Measurements from ENCODE around the gene TRAF5.

The TRAF5 gene

GRCh38 chr1:211328084-211328694 lies 1.6 kb downstream of the TRAF5 start:
- DNase-seq (ENCODE audit: low read depth): no peak

- no peak for DNase-seq (ENCODE audit: low read depth)
These were observed 2.3 kb downstream of the TRAF5 start for GRCh38 chr1:211328866-211329475.

- DNase-seq (ENCODE audit: low read depth): no peak
These were observed 3.1 kb downstream of the TRAF5 start for GRCh38 chr1:211329764-211330201.

- no peak for DNase-seq (ENCODE audit: low read depth)
These were observed 3.8 kb downstream of the TRAF5 start for GRCh38 chr1:211330282-211330936.

GRCh38 chr1:211331011-211331709 lies 4.5 kb downstream of the TRAF5 start:
- peak; percentile 39 for DNase-seq (ENCODE audit: low read depth)

DNA sequence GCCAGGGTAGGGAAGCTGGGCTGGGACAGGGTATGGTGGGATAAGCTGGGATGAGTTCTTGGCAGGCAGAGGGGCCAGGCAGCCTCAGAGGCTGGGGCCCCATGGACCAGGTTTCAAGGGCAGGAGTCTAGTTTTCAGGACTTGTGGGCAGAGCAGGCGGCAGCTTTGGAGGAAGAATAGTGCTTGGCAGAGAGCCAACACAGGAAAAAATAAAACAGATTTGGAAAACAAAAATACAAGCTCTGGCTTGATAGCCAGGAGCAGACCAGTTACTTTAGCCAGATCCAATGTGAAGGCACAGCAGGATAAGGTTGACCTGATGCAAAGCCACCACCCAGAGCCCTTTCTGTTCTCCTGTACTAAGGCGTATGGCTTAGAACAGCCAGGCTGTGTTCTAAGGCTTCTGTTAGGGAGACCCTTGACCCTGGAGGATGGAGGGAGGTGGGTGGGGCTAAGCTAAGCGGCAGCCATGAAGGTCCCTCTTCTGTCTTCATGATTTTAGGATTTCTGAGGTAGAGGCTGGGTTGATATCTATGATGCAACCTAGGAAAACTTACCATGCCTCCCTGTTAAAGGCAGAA lies 5.5 kb downstream of the TRAF5 start:
- DNase-seq (ENCODE audit: low read depth): no peak

DNA sequence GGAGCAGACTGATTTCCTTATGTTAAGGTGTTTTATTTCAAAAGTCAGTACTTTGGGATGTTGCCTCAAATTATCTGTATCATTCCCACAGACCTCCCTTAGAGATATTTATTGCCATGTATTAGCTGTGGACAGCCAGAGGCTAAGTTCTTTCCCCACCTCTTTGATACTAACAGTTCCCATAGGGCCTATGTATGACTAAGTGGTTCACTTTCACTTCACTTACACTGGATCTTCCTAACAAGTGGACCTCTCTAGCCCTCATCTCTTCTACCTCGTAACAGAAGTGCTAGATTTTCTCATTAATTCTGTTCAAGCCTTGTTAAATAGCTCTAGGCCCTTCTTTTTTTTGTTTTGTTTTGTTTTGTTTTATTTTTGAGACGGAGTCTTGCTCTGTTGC lies 6.2 kb downstream of the TRAF5 start:
- DNase-seq (ENCODE audit: low read depth): peak; percentile 24

- DNase-seq (ENCODE audit: low read depth): no peak
These were observed 7.3 kb downstream of the TRAF5 start for GRCh38 chr1:211333906-211334305.

DNA sequence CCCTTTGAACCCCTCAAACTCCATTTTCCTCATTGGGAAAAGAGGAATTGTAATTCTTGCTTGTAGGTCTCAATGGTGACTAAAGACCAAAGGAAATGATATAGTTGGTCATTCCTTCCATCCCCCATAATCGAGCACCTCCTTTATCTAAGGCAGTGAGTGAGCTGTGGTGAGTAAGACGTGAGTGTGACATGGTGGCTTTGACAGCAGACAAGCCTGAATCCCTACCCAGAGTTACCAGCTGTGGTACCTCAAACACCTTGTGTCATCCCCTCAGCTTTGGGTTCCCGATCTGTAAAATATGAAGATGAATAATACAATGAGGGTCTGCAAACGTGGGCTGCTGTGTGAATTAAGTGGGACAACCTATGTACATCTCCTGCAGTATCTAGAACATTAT lies 8.4 kb downstream of the TRAF5 start:
- peak; percentile 43 for DNase-seq (ENCODE audit: low read depth)

DNA sequence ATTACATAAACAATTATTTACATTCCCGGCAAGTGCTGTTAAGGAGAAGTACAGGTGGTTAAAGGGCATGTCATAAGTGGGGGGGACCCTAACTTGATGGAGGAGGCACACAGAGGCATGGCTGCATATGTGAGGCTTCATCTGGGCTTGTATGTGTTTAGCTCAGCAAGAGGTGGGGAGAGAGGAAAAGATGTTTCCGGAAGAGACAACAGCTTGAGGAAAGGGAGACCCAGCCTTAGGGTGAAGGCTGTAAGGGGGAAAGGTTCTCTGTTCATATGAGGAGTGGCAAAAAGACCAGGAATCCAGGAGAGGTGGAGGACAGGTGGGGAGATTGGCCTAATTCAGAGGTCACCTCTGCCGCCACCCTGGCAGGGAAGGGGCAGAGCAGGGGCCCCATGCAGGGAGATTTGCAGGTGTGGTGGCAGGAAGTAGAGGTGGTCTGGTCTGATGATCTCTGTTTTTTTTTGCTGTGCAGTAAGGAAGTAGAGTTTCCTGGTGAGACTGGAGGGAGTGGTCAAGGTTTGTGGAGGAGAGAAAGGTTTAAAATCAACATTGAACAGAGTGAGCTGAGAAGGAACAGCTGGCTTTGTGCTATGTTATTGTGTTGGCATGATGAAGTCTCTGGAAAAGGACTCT lies 9.0 kb downstream of the TRAF5 start:
- DNase-seq (ENCODE audit: low read depth): no peak

DNA sequence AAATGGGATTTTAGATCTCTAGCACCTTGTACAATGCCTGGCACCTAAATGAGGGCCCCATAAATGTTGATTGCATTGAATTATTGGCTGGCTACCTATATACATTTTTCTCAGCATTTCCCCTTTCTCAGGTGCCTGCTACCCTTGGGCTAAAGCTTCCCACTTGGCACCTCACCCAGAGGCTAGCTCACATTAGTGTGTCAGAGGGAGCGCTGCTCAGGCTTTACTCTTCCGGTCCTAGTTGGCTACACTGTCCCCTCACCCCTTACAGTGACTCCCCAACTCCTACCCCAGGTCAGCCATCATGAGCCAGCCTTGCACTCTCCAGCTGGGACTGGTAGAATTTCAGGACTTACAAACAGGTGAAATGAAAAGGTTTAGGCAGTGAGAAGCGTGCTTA lies 9.5 kb downstream of the TRAF5 start:
- DNase-seq (ENCODE audit: low read depth): no peak

DNA sequence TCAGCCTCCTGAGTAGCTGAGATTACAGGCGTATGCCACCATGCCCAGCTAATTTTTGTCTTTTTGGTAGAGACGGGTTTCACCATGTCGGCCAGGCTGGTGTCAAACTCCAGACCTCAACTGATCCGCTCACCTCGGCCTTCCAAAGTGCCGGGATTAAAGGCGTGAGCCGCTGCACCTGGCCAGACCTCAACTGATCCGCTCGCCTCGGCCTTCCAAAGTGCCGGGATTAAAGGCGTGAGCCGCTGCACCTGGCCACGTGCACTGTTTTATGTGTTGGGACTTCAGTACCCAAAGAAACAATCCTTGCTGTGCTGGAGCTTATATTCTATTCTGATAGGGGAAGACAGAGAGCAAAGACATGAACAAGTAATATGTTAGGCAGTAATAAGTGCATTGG lies 10.1 kb downstream of the TRAF5 start:
- DNase-seq (ENCODE audit: low read depth): no peak

DNA sequence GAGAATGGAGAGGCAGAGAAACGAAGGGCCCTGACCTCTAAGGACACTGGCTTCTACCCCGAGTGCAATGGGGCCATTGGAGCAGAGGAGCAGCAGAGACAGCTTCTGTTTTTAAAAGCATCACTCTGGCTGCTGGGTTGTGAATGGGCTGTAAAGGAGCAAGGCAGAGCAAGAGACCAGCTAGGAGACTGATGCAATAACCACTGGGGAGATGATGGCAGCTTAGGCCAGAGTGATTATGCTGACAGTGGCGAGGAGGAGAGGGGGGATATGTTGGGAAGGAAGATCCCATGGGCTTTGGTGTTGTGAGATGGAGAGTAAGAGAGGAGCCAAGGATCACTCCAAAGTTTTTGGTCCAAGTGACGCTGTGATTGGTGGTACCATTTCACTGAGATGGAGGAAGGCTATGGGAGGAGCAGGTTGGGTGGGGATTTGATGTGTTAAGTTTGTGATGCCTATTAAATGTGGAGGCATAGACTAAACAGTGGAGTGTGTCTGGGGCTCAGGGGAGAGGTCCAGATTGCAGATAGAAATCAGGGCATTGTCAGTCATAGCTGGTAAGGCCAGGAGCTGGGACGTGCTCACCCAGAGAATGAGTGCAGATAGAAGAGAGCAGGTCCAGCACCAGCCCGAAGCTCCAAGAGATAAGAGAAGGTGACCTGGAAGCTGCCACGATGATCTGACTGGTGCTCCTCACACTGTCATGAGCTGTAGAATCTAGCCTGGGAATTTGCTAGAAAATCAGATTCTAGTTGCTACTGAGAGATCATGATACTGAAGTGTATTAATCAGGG lies 11.0 kb downstream of the TRAF5 start:
- no peak for DNase-seq (ENCODE audit: low read depth)

- DNase-seq (ENCODE audit: low read depth): no peak
These were observed 11.6 kb downstream of the TRAF5 start for GRCh38 chr1:211338224-211338620.

DNA sequence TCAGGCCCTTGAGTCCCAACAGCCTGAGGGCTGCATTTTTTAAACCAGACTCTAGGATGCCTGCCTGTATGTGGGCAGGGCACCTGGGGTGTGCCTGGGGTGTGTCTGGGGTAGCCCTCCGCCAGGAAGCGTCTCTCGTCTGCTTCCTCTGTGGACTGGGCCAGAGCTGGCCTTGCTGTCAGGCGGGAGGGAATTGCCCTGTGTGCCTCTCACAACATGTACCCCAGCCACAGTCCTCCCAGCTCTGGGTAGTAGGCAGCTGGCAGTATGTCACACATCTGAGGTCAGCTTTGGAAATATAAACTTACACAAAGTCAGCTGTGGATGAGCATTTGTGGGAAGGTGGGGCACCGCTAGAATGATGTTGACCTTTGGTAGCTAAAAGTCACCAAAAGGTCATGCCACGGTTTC lies 13.0 kb downstream of the TRAF5 start:
- no peak for DNase-seq (ENCODE audit: low read depth)

DNA sequence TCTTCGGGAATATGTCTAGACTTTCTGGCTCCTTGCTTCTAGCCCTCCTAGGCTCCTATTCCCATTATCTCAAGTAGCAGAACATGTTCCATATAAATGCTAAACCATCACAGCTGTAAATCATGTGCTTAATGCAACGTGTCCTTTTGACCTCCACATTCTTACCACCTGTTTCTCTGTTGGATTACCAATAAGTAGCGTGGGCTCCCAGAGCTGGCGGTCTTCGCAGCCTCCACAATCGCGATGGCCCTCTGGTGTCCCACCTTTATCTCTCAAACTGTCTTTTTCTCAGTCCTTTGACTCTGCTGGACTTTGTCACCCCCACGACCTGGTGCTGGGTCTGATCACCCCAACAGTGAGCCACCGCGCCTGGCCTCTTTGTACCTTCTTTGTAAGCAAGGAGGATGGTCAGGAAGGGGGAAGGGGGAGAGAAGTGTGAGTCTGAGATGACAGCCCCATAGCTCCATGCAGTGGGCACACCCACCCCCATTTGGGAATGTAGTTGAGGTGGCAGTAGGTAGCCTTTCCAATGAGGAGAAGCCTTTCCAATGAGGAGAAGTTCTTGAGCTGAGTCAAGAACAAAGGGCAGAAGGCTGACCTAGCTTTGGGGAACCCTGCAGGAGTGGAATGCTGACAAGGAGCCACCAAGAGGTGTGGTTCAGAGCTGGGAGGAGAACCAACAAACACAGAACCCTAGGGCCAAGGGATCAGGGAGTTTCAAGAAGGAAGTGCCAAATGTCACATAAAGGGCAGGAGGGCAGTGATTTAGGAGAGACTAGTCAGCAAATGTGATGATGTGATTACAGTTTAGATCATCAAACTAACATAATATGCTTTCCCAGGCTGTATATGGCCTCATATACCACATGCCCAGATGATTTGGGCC lies 14.2 kb downstream of the TRAF5 start:
- DNase-seq (ENCODE audit: low read depth): no peak

DNA sequence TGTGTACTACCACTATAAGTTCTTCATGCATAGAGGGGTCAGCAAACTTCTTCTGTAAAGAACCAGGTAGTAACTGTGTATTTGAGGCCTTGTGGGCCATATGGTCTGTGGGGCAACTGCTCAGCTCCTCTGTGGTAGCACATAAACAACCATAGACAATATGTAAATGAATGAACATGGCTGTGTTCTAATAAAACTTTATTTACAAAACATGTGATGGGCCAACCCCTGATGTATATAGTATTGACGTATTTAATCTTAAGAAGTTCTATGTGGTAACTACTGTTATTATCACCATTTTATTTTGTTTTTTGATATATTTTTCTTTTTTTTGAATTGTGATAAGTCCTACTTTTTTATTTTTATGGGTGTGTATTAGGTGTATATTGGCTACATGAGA lies 15.4 kb downstream of the TRAF5 start:
- DNase-seq (ENCODE audit: low read depth): no peak

GRCh38 chr1:211343607-211344006 lies 17.0 kb downstream of the TRAF5 start:
- DNase-seq (ENCODE audit: low read depth): peak; percentile 25

DNA sequence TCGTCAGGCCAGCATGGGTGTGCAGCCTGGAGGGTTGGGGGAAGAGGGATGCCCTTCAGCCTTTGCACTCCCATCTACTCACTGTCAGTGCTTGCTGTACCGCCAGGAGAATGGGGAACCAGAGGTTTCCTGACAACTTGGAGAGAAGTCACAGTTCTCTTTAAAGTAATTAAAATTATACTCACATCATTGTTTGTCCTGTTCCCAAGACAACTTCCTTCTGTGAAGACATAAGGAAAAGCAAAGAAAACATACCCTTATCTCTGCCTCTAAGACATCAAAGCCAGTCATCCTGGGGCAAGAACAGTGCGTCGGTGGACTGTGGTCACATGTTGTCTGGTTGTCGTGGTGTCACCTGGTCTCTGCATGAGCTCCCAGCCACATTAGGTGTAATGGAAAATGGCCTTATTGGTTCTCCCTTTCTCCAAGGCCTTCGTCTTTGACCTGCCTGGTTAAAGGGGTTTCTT lies 17.6 kb downstream of the TRAF5 start:
- no peak for DNase-seq (ENCODE audit: low read depth)

GRCh38 chr1:211345719-211346118 lies 19.1 kb downstream of the TRAF5 start:
- DNase-seq (ENCODE audit: low read depth): no peak
